GM18507 (cell line): ENCODE data around the gene DNAJC4.

ENCODE experiments used
- DNase-seq: peaks from one replicate; pipeline ENCODE4 v3.0.0; 2011; ENCODE audit warnings: low read depth; ENCODE audit not compliant: insufficient read length; ENCODE audit errors: extremely low spot score
- FAIRE-seq: peaks from 2 replicates; lab custom pipeline; 2011; peaks lifted over from hg19 to GRCh38; lab: Jason Lieb, UNC

The DNAJC4 gene

GRCh38 chr11:64266339-64266738, 36.0 kb downstream of the DNAJC4 start:
- FAIRE-seq (no peak), DNase-seq (no peak)

GRCh38 chr11:64267207-64267945, 37.0 kb downstream of the DNAJC4 start:
- FAIRE-seq: no peak
- DNase-seq: no peak

DNA sequence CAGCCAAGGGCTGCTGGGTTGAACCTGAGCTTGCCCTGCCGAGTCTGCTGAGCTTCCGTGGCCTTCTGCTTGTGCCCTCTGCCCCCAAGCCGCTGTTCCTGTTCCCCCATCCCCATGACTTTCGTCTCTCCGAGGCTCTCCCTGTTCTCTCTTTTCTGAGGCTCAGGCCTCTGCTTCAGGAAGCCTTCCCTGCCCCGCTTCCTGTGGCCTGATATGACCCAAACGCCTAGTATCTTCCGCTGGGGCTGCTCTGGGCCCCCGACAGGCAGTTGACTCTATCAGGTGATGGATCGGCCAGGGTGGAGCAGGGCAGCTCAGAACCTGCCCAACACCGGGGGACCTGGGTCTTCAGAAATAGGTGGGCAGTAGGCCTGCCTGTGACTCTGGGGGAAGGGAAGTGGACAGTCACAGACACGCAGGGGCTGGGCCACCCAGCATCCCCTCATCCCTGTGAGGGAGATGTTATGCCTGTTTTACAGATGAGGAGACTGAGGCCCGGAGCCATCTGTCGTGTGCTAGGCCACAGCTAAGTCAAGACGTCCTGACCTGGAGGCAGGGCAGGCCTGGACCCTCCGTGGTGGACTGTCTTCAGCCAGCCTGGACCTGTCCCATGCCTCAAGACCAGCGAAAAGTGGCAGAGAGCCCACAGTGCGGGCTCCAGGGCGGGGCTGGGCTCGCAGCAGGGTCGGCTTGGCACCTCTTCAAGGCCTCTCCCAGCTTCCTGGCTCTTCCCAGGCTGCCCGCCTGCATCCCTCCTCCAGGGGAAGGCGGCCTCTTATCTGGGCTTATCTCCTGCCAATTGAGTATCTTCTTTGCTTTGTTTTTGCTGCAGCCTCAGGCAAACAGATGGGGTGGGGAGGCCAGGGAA, 37.9 kb downstream of the DNAJC4 start:
- FAIRE-seq (no peak), DNase-seq (no peak)

DNA sequence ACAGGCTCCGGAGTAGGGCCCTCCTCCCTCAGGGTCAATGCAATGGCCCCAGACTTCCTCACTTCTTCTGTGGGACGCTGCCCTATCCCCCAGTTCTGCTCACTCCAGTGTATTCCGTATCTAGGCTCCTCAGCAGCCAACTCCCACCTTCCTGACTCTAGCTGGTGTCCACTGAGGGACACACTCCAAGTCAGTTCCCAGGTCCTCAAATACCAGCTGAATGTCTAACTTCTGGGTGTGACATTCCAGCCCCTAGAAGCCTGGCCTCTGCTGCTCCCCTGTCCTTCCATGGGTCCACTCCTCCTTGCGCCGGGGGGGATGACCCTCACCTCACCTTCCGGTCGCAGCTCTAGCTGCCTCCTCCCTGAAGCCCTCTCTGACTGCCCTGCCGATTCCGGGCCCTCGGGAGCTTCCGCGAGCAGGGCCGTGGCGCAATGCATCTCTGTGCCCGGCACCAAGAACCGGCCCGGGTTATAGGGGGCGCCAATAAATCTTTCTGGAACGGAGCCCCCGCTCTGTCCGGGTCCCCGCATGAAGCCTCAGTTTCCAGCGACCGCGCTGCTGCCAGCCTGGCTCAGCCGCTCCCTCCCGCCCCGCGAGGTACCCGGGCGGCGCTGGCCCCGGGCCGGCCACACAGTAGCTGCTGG, 38.7 kb downstream of the DNAJC4 start:
- DNase-seq: no peak
- peak; percentile 47 for FAIRE-seq

DNA sequence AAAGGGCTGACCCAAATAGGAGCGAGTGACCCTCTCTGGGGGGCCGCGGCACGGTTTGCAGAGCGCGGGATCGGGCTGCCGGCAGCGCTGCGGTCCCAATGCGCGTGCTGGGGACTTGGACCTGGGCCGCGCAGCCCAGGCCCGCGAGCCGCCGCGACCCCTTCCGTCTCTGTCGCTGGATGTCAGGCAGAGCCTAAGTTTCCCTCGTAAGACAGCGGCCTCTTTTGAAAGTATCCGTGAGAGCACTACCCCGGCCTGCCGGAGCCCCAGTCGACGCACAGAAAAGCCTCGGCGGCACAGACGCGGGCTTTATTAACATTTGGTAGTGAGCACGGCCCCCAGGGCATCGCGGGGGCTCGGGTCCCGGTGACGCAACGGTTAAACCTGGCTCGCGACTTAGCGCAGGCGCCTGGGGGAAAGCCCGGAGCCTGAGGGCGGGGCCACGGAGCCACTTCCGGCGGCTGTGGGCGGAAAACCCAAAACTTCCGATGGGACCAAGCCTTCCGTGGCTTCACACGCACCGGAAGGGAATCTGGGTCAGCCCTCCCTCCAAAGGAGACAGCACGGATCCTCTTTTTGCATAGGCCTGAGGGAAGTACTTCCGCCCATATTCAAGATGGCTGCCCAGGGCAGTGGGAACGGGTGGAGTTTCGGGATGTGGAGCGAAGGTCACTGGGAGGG, 39.3 kb downstream of the DNAJC4 start:
- FAIRE-seq: peak; percentile 95
- DNase-seq: peak; percentile 77

GRCh38 chr11:64275031-64275800, 44.9 kb downstream of the DNAJC4 start:
- FAIRE-seq: no peak
- DNase-seq: no peak

- DNase-seq: no peak
- FAIRE-seq: no peak
These were observed 45.5 kb downstream of the DNAJC4 start for GRCh38 chr11:64275841-64276240.

- FAIRE-seq (no peak), DNase-seq (no peak)
These were observed 46.5 kb downstream of the DNAJC4 start for GRCh38 chr11:64276653-64277431.

- FAIRE-seq: no peak
These were observed 48.3 kb downstream of the DNAJC4 start for GRCh38 chr11:64278576-64279190.

GRCh38 chr11:64281957-64282770, 51.8 kb downstream of the DNAJC4 start:
- DNase-seq: no peak
- FAIRE-seq: no peak

More at GRCh38 chr11:64278576-64279190, 48.3 kb downstream of the DNAJC4 start:
- no peak for DNase-seq

- FAIRE-seq: no peak
- no peak for DNase-seq
These were observed 52.7 kb downstream of the DNAJC4 start for GRCh38 chr11:64283092-64283491.
